ENCODE measurements around the gene MATN3. TPM values are rescaled to one million over a fixed set of nuclear protein-coding genes. Genes with fewer than 3 reads are reported as not detected.

The MATN3 gene
- total RNA-seq, 1 donor from 2014 or later, result 0.45 TPM

- H3K27me3 ChIP-seq, result no peaks in the 10 kb centered on the region
- DNase-seq (ENCODE audit: low spot score), result no peak
- no peak overlapping the region for H3K9ac ChIP-seq
- peaks cover 26% of the 10 kb centered on the region for H3K36me3 ChIP-seq
- no peak overlapping the region for H3K4me2 ChIP-seq
- H3K27ac ChIP-seq, result no peak overlapping the region
- peaks cover 50% of the 10 kb centered on the region for H4K20me1 ChIP-seq (ENCODE audit: low read depth)
- H3K79me2 ChIP-seq (ENCODE audit: low read depth), result peaks cover 18% of the 10 kb centered on the region
- no peak overlapping the region for H2AFZ ChIP-seq (replicated peaks)
- H3K4me1 Mint-ChIP-seq, result peaks cover 6% of the 10 kb centered on the region
- H3K27ac Mint-ChIP-seq, result no peak overlapping the region
- H3K4me3 Mint-ChIP-seq, result no peak overlapping the region
- H3K9me3 ChIP-seq (ENCODE audit: low read depth), result no peaks in the 10 kb centered on the region
- H3K27me3 Mint-ChIP-seq (ENCODE audit: insufficient read depth, low read depth), result no peaks in the 10 kb centered on the region
- H3K9me3 Mint-ChIP-seq, result peaks cover 15% of the 10 kb centered on the region
- H3K36me3 Mint-ChIP-seq, result peaks cover 71% of the 10 kb centered on the region
- H3K4me3 ChIP-seq, result no peak overlapping the region
- TF ChIP-seq EZH2phosphoT487 (IDR thresholded peaks at IDR 0.05) (no peak), EZH2 (IDR thresholded peaks at IDR 0.05) (no peak)
- TF ChIP-seq, protein P1, sequence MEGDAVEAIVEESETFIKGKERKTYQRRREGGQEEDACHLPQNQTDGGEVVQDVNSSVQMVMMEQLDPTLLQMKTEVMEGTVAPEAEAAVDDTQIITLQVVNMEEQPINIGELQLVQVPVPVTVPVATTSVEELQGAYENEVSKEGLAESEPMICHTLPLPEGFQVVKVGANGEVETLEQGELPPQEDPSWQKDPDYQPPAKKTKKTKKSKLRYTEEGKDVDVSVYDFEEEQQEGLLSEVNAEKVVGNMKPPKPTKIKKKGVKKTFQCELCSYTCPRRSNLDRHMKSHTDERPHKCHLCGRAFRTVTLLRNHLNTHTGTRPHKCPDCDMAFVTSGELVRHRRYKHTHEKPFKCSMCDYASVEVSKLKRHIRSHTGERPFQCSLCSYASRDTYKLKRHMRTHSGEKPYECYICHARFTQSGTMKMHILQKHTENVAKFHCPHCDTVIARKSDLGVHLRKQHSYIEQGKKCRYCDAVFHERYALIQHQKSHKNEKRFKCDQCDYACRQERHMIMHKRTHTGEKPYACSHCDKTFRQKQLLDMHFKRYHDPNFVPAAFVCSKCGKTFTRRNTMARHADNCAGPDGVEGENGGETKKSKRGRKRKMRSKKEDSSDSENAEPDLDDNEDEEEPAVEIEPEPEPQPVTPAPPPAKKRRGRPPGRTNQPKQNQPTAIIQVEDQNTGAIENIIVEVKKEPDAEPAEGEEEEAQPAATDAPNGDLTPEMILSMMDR (IDR thresholded peaks at IDR 0.05), result no peak
- no peaks in the 10 kb centered on the region for H3K4me1 ChIP-seq
- H3F3A ChIP-seq (ENCODE audit: low read depth), result peaks cover 12% of the 10 kb centered on the region
Measured at GRCh38 chr2:20033322-20033721, 20.9 kb upstream of the MATN3 start.

- Mint-ChIP-seq H3K36me3 (peaks cover 59% of the 10 kb centered on the region), H3K4me1 (peaks cover 2% of the 10 kb centered on the region), H3K9me3 (peaks cover 15% of the 10 kb centered on the region), H3K4me3 (no peak overlapping the region), H3K27me3 (ENCODE audit: insufficient read depth, low read depth) (no peaks in the 10 kb centered on the region), H3K27ac (no peak overlapping the region)
- no peak overlapping the region for H2AFZ ChIP-seq (replicated peaks)
- TF ChIP-seq, protein P1 (IDR thresholded peaks at IDR 0.05), result no peak
- TF ChIP-seq EZH2phosphoT487 (IDR thresholded peaks at IDR 0.05) (no peak), EZH2 (IDR thresholded peaks at IDR 0.05) (no peak)
- no peak overlapping the region for H3K27ac ChIP-seq
- no peaks in the 10 kb centered on the region for H3K27me3 ChIP-seq
- no peaks in the 10 kb centered on the region for H3K4me1 ChIP-seq
- H4K20me1 ChIP-seq (ENCODE audit: low read depth), result peaks cover 21% of the 10 kb centered on the region
- no peaks in the 10 kb centered on the region for H3K79me2 ChIP-seq (ENCODE audit: low read depth)
- no peak overlapping the region for H3K4me3 ChIP-seq
- H3K36me3 ChIP-seq, result peaks cover 24% of the 10 kb centered on the region
- no peak overlapping the region for H3K9ac ChIP-seq
- peaks cover 14% of the 10 kb centered on the region for H3F3A ChIP-seq (ENCODE audit: low read depth)
- no peaks in the 10 kb centered on the region for H3K9me3 ChIP-seq (ENCODE audit: low read depth)
- no peak for DNase-seq (ENCODE audit: low spot score)
- H3K4me2 ChIP-seq, result no peak overlapping the region
Measured at GRCh38 chr2:20030224-20030623, 17.8 kb upstream of the MATN3 start.

GRCh38 chr2:20027705-20028434 is 15.4 kb upstream of the MATN3 start:
- H3K36me3 ChIP-seq, result peaks cover 17% of the 10 kb centered on the region
- no peak overlapping the region for H3K9ac ChIP-seq
- DNase-seq (ENCODE audit: low spot score), result no peak
- H3K9me3 Mint-ChIP-seq, result peaks cover 16% of the 10 kb centered on the region
- H3K9me3 ChIP-seq (ENCODE audit: low read depth), result no peaks in the 10 kb centered on the region
- H3K27ac ChIP-seq, result no peak overlapping the region
- no peaks in the 10 kb centered on the region for H3K79me2 ChIP-seq (ENCODE audit: low read depth)
- no peak overlapping the region for H3K4me3 ChIP-seq
- H4K20me1 ChIP-seq (ENCODE audit: low read depth), result peaks cover 8% of the 10 kb centered on the region
- peaks cover under 1% of the 10 kb centered on the region for H3K27me3 Mint-ChIP-seq (ENCODE audit: insufficient read depth, low read depth)
- no peak overlapping the region for H3K27ac Mint-ChIP-seq
- TF ChIP-seq EZH2phosphoT487 (IDR thresholded peaks at IDR 0.05), result no peak
- TF ChIP-seq EZH2 (IDR thresholded peaks at IDR 0.05), result no peak
- TF ChIP-seq, protein P1 (IDR thresholded peaks at IDR 0.05), result no peak
- H3K4me2 ChIP-seq, result no peak overlapping the region
- peaks cover 14% of the 10 kb centered on the region for H3F3A ChIP-seq (ENCODE audit: low read depth)
- no peak overlapping the region for H3K4me3 Mint-ChIP-seq
- H3K27me3 ChIP-seq, result no peaks in the 10 kb centered on the region
- no peaks in the 10 kb centered on the region for H3K4me1 ChIP-seq
- peaks cover 48% of the 10 kb centered on the region for H3K36me3 Mint-ChIP-seq
- no peaks in the 10 kb centered on the region for H3K4me1 Mint-ChIP-seq
- H2AFZ ChIP-seq (replicated peaks), result no peak overlapping the region
